Measurements from ENCODE around the gene MYL12B. TPM values are rescaled to one million over a fixed set of nuclear protein-coding genes. Genes with fewer than 3 reads are reported as not detected.

MYL12B gene
- polyA plus RNA-seq, 2 of the 4 experiments (the other 2 are of a cell fraction): 419 to 498 TPM

DNA sequence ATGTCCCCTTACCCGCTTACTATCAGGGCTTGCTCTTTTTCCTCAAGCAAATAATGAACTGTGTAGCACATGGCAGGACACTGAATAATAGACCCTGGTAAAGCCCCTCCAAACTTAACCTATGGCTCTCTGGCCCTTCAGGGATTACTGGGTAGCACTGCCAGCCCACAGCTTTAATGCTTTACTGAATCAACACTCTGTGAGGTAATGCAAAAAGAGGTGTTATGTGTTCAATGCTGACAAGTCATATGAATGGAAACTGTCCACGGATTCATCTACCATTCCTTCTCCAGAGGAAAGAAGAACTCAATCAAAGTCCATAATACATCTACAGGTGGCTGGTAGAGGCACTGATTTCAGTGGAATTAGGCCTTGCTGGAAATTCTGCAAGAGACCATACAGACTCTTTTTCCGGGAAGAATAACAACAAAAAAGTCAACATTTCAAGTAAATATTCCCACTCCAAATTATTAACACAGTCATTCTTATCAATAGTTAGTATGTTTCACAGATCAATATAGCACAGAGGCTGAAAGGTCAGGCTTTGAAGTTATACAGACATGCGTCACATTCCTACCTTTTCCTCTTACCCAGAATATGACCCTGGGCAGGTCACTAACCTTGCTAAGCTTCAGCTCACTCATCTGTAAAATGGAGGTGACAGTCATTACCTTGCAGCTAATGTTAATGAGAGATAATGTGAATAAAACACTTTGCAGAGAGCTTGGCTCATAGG lies 28.3 kb upstream of the MYL12B start:
- FAIRE-seq: no peak
- Histone ChIP-seq H3K4me1 (no peaks in the 10 kb centered on the region), H3K9me3 (no peaks in the 10 kb centered on the region), H3K4me2 (no peak overlapping the region), H3K4me3 (no peak overlapping the region), H3K27ac (no peak overlapping the region)
- ChIA-PET CTCF (interaction anchor here (1.3 kb wide), 1 partner anchor 12 kb away, joined by 4 read pairs; no protein-coding TSS in a partner anchor), POLR2A (no interaction called here)
- TF ChIP-seq KDM1A (IDR thresholded peaks at IDR 0.05; ENCODE audit: low read depth): no peak
- TF ChIP-seq POLR2A (IDR thresholded peaks at IDR 0.05; ENCODE audit: low read length): no peak
- no peak for TF ChIP-seq FOXS1 (CRISPR knock-in tag; IDR thresholded peaks at IDR 0.05)
- no peak for TF ChIP-seq PBX3 (IDR thresholded peaks at IDR 0.05)
- TF ChIP-seq EHMT2 (IDR thresholded peaks at IDR 0.05; ENCODE audit: low read depth): no peak
- no peak for TF ChIP-seq SREBF2 (IDR thresholded peaks at IDR 0.05)
- TF ChIP-seq E2F6 (IDR thresholded peaks at IDR 0.05; ENCODE audit: borderline replicate concordance, low read depth): no peak
- no peak for ATAC-seq
- DNase-seq (ENCODE audit: low read depth in 1 of 2, low spot score in 1 of 2): no peak
- WGBS (ENCODE audit: missing lambda C conversion rate): 77% methylated on average over 4 of the region's 4 CpGs

DNA sequence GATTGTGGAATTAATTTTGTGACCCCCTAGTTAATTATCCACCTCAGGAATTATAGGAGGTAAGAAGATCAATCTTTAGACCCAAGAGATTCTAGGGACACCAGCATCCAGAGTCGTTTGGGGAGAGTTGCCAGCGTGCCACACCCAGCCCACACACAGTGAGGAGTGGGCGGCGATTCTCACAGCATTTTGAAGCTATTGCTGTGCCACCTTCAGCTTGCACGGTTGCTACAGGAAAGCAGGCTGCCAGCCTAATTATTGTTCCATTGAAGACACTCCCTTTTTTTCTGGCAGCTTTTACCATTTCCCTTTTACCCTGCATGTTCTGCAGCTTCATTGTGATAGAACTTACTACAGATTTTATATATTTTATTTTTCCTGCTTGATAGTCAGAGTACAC lies 27.5 kb upstream of the MYL12B start:
- Histone ChIP-seq H3K27ac (no peak overlapping the region), H3K4me2 (no peak overlapping the region), H3K4me1 (no peaks in the 10 kb centered on the region), H3K4me3 (no peak overlapping the region), H3K9me3 (no peaks in the 10 kb centered on the region)
- ChIA-PET CTCF (interaction anchor here (0.7 to 1.3 kb wide), 2 partner anchors 11 to 511 kb away, joined by 4 read pairs; no protein-coding TSS in a partner anchor), POLR2A (no interaction called here)
- ATAC-seq (no peak), DNase-seq (ENCODE audit: low read depth in 1 of 2, low spot score in 1 of 2) (no peak), FAIRE-seq (no peak)
- TF ChIP-seq EHMT2 (IDR thresholded peaks at IDR 0.05; ENCODE audit: low read depth) (no peak), FOSL2 (IDR thresholded peaks at IDR 0.05) (no peak), FOSL2 (CRISPR knock-in tag; IDR thresholded peaks at IDR 0.05) (no peak), RFX5 (IDR thresholded peaks at IDR 0.05) (no peak), EHF (CRISPR knock-in tag; IDR thresholded peaks at IDR 0.05) (no peak)
- WGBS (ENCODE audit: missing lambda C conversion rate): 58% methylated on average over 5 of the region's 5 CpGs

DNA sequence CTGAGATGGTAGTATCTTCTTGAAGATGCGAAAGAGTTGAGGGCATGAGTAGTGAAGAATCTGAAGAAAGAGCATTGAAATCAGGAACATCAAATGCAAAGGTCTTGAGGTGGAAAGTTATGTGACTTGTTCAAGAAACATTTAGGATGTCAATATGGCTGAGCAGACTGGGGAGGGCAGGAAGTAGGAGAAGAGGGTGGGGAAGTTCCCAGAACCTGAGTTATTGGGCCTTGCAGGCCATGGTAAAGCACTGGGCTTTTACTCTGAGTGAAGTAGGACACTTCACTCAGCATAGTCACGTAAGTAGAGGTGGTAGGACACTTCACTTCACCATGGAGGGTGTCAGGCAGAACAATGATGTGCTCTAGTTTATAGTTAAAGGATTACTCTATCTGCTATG lies 26.1 kb upstream of the MYL12B start:
- Histone ChIP-seq H3K4me2 (no peak overlapping the region), H3K4me3 (no peak overlapping the region), H3K4me1 (no peaks in the 10 kb centered on the region), H3K9me3 (no peaks in the 10 kb centered on the region), H3K27ac (no peak overlapping the region)
- CTCF ChIA-PET: no interaction called here
- no peak for DNase-seq (ENCODE audit: low read depth in 1 of 2, low spot score in 1 of 2)
- POLR2A ChIA-PET: no interaction called here
- WGBS (ENCODE audit: missing lambda C conversion rate): 73% methylated on average over 2 of the region's 2 CpGs
- FAIRE-seq: no peak
- no peak for TF ChIP-seq RCOR1 (IDR thresholded peaks at IDR 0.05; ENCODE audit: low read depth, low read length)
- TF ChIP-seq FOSB (CRISPR knock-in tag; IDR thresholded peaks at IDR 0.05): no peak
- no peak for TF ChIP-seq CHD2 (IDR thresholded peaks at IDR 0.05; ENCODE audit: low read length, partially characterized antibody)
- TF ChIP-seq ZC3H11A (IDR thresholded peaks at IDR 0.05): no peak
- no peak for TF ChIP-seq BHLHE40 (IDR thresholded peaks at IDR 0.05; ENCODE audit: low read depth, low read length)
- no peak for TF ChIP-seq POLR2A (IDR thresholded peaks at IDR 0.05; ENCODE audit: low read length)
- TF ChIP-seq POLR2AphosphoS2 (conservative IDR thresholded peaks at IDR 0.05; ENCODE audit: low read length): no peak
- TF ChIP-seq JUNB (IDR thresholded peaks at IDR 0.05): no peak
- no peak for TF ChIP-seq HMGXB4 (CRISPR knock-in tag; IDR thresholded peaks at IDR 0.05; ENCODE audit: borderline replicate concordance)
- TF ChIP-seq RAD21 (conservative IDR thresholded peaks at IDR 0.05 in 1 of 2, IDR thresholded peaks at IDR 0.05 in 1 of 2): no peak
- no peak for TF ChIP-seq ATOH8 (CRISPR knock-in tag; IDR thresholded peaks at IDR 0.05; ENCODE audit: low read depth)
- TF ChIP-seq CHD4 (IDR thresholded peaks at IDR 0.05; ENCODE audit: borderline replicate concordance): no peak
- no peak for TF ChIP-seq PHF8 (IDR thresholded peaks at IDR 0.05; ENCODE audit: borderline replicate concordance, low read depth)
- TF ChIP-seq CBX2 (IDR thresholded peaks at IDR 0.05; ENCODE audit: borderline replicate concordance, low read depth): no peak
- TF ChIP-seq ZFP36 (IDR thresholded peaks at IDR 0.05; ENCODE audit: borderline replicate concordance, partially characterized antibody): no peak
- no peak for TF ChIP-seq ESRRA (IDR thresholded peaks at IDR 0.05; ENCODE audit: borderline replicate concordance, low read length)
- no peak for TF ChIP-seq NFE2L2 (conservative IDR thresholded peaks at IDR 0.05; ENCODE audit: low read length)
- no peak for TF ChIP-seq HOXA7 (CRISPR knock-in tag; IDR thresholded peaks at IDR 0.05)
- TF ChIP-seq RFX5 (IDR thresholded peaks at IDR 0.05): no peak
- TF ChIP-seq TFCP2L1 (CRISPR knock-in tag; IDR thresholded peaks at IDR 0.05): no peak
- no peak for ATAC-seq
